Breast epithelium (tissue), 4 donors: ENCODE measurements around the gene VWF. TPM values are rescaled to one million over a fixed set of nuclear protein-coding genes. Genes with fewer than 3 reads are reported as not detected.

Experiments
- DNase-seq, 2 donors: peaks; one replicate each; pipeline ENCODE4 v3.0.0-alpha.2; 2019; ENCODE audit warnings: low spot score in 2 of 2
- H3K27ac ChIP-seq, 2 donors: fragments of 200-600 bp; sonication (generic) in 1 of 2; one replicate each; pipeline ENCODE4 v1.5.1; 2016 to 2019; ENCODE audit warnings: mild to moderate bottlenecking in 1 of 2
- H3K27me3 ChIP-seq, 2 donors: fragments of 200-600 bp; sonication (generic) in 1 of 2; one replicate each; pipeline versions ENCODE4 v1.5.1 to v1.6.0; 2017 to 2019; ENCODE audit warnings: control low read depth in 1 of 2, mild to moderate bottlenecking in 1 of 2
- H3K36me3 ChIP-seq: fragments of 200-600 bp; one replicate; pipeline ENCODE4 v1.5.1; 2019
- H3K4me1 ChIP-seq, 2 donors: fragments of 200-600 bp; sonication (generic); one replicate each; pipeline ENCODE4 v1.5.1; 2016 to 2019; ENCODE audit warnings: control low read depth in 1 of 2
- H3K4me3 ChIP-seq, 3 donors: fragments of 200-600 bp; sonication (generic); 1 replicate in 2 of 3; 2 replicates in 1 of 3; pipeline ENCODE4 v1.5.1; 2016 to 2019; ENCODE audit warnings: mild to moderate bottlenecking in 3 of 3, moderate library complexity in 2 of 3
- H3K9me3 ChIP-seq, 2 donors: fragments of 200-600 bp; sonication (generic) in 1 of 2; one replicate each; pipeline ENCODE4 v1.5.1; 2016 to 2019; ENCODE audit warnings: control low read depth in 1 of 2
- CTCF ChIP-seq, 3 donors: fragments of 450-650 bp; IDR thresholded peaks; one replicate each; pipeline ENCODE4 v1.5.1; 2016 to 2017; ENCODE audit warnings: antibody characterized with exemption in 3 of 3, mild to moderate bottlenecking in 3 of 3, moderate library complexity in 3 of 3
- POLR2A ChIP-seq: fragments of 450-650 bp; IDR thresholded peaks from one replicate; pipeline ENCODE4 v1.6.1; 2016; ENCODE audit warnings: antibody characterized with exemption, mild to moderate bottlenecking, moderate library complexity
- POLR2AphosphoS5 ChIP-seq, 3 donors: sonication (generic); formaldehyde crosslinking; IDR thresholded peaks; one replicate each; pipeline ENCODE4 v1.6.1; 2017; ENCODE audit warnings: antibody characterized with exemption in 3 of 3
- intact Hi-C: fragments of 100-400 bp; cut with DNase I; formaldehyde crosslinking; loops from one replicate; pipeline ENCODE4 v1.15.1; 2023; ENCODE audit warnings: low total_unique reads
- total RNA-seq, 3 donors: library from RNA; depleted of rRNA; stranded (reverse); fragments of >200 nt; gene quantifications; one replicate each; pipeline ENCODE4 v1.1.0, GENCODE V29; 2016

VWF gene
- total RNA-seq, 3 donors from 2014 or later: 60.3 to 267 (median 117) TPM

GRCh38 chr12:6065131-6065862 lies 59.2 kb downstream of the VWF start:
- intact Hi-C loops: loop anchor here (10.0 kb wide), 1 partner anchor 220 kb away; no protein-coding TSS in a partner anchor
- Histone ChIP-seq H3K9me3 (no peaks in the 10 kb centered on the region), H3K27ac (no peak overlapping the region), H3K4me3 (no peak overlapping the region), H3K36me3 (no peaks in the 10 kb centered on the region), H3K4me1 (no peaks in the 10 kb centered on the region), H3K27me3 (no peaks in the 10 kb centered on the region)
- DNase-seq: no peak
- TF ChIP-seq POLR2A: no peak

- DNase-seq: no peak
- Histone ChIP-seq H3K36me3 (no peaks in the 10 kb centered on the region), H3K4me1 (no peaks in the 10 kb centered on the region), H3K9me3 (no peaks in the 10 kb centered on the region), H3K27ac (no peak overlapping the region), H3K4me3 (no peak overlapping the region), H3K27me3 (no peaks in the 10 kb centered on the region)
- intact Hi-C loops: loop anchor here (10.0 kb wide), 1 partner anchor 222 kb away; no protein-coding TSS in a partner anchor
- TF ChIP-seq CTCF (IDR thresholded peaks at IDR 0.05) (peak; percentile 52 to 85 (median 82)), POLR2A (no peak)
Measured at GRCh38 chr12:6062757-6063735, 61.4 kb downstream of the VWF start.

GRCh38 chr12:6062395-6062756 lies 62.1 kb downstream of the VWF start:
- no peaks in the 10 kb centered on the region for H3K4me1 ChIP-seq
- H3K4me3 ChIP-seq: no peak overlapping the region
- intact Hi-C loops: loop anchor here (10.0 kb wide), 1 partner anchor 222 kb away; no protein-coding TSS in a partner anchor
- no peaks in the 10 kb centered on the region for H3K9me3 ChIP-seq
- no peaks in the 10 kb centered on the region for H3K36me3 ChIP-seq
- TF ChIP-seq POLR2AphosphoS5 (IDR thresholded peaks at IDR 0.05): no peak
- no peak for TF ChIP-seq POLR2A
- TF ChIP-seq CTCF (IDR thresholded peaks at IDR 0.05): no peak
- DNase-seq: no peak
- H3K27me3 ChIP-seq: peaks cover 0 to 2% of the 10 kb centered on the region in 2 donors
- H3K27ac ChIP-seq: peak overlapping the region in 1 of 2 donors; percentile 25

DNA sequence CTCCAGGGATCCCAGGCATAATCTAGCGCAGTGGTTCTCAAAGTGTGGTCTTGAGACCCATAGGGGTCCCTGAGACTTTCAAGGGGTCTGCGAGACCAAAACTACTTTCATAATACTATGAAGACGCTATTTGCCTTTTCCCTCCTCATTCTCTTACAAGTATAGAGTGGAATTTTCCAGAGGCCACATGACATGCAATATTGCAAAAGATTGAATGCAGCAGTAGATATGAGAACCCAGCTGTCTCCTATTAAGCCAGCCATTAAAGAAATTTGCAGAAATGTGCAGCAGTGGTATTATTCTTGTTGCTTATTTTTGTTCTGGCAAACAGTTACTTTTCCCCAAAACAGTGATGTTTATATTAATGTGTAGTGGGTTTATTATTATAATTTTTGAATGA lies 62.8 kb downstream of the VWF start:
- Histone ChIP-seq H3K27ac (no peak overlapping the region), H3K9me3 (no peaks in the 10 kb centered on the region), H3K4me3 (no peak overlapping the region), H3K36me3 (no peaks in the 10 kb centered on the region), H3K4me1 (no peaks in the 10 kb centered on the region), H3K27me3 (peaks cover 0 to 7% of the 10 kb centered on the region in 2 donors)
- TF ChIP-seq POLR2AphosphoS5 (IDR thresholded peaks at IDR 0.05) (no peak), CTCF (IDR thresholded peaks at IDR 0.05) (no peak), POLR2A (no peak)
- intact Hi-C loops: loop anchor here (10.0 kb wide), 1 partner anchor 223 kb away; no protein-coding TSS in a partner anchor
- DNase-seq: no peak

GRCh38 chr12:6059860-6060565 lies 64.5 kb downstream of the VWF start:
- intact Hi-C loops: loop anchor here (10.0 kb wide), 1 partner anchor 225 kb away; no protein-coding TSS in a partner anchor
- no peak for TF ChIP-seq CTCF (IDR thresholded peaks at IDR 0.05)
- TF ChIP-seq POLR2AphosphoS5 (IDR thresholded peaks at IDR 0.05): no peak
- TF ChIP-seq POLR2A: no peak
- H3K9me3 ChIP-seq: no peaks in the 10 kb centered on the region
- H3K27me3 ChIP-seq: peaks cover 0 to 9% of the 10 kb centered on the region in 2 donors
- DNase-seq: no peak
- H3K27ac ChIP-seq: no peak overlapping the region
- H3K4me1 ChIP-seq: no peaks in the 10 kb centered on the region
- H3K36me3 ChIP-seq: no peaks in the 10 kb centered on the region
- H3K4me3 ChIP-seq: no peak overlapping the region
